ENCODE measurements around the gene GTSE1.
"Not testable (repeated sequence)": the region's sequence is repeated elsewhere in the genome, so short reads cannot be mapped to it uniquely, and the experiment has no call there.

GTSE1 gene

GRCh38 chr22:46308283-46308988 lies 11.8 kb downstream of the GTSE1 start:
- TF ChIP-seq, protein P1, sequence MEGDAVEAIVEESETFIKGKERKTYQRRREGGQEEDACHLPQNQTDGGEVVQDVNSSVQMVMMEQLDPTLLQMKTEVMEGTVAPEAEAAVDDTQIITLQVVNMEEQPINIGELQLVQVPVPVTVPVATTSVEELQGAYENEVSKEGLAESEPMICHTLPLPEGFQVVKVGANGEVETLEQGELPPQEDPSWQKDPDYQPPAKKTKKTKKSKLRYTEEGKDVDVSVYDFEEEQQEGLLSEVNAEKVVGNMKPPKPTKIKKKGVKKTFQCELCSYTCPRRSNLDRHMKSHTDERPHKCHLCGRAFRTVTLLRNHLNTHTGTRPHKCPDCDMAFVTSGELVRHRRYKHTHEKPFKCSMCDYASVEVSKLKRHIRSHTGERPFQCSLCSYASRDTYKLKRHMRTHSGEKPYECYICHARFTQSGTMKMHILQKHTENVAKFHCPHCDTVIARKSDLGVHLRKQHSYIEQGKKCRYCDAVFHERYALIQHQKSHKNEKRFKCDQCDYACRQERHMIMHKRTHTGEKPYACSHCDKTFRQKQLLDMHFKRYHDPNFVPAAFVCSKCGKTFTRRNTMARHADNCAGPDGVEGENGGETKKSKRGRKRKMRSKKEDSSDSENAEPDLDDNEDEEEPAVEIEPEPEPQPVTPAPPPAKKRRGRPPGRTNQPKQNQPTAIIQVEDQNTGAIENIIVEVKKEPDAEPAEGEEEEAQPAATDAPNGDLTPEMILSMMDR (IDR thresholded peaks at IDR 0.05; ENCODE audit: extremely low read depth, insufficient read depth, missing control alignments): no peak
- DNase-seq (ENCODE audit: low spot score): no peak
- in situ Hi-C loops (cut with MboI; ENCODE audit: low pct_unique_long_range_greater_than_20kb, low sequenced_read_pairs, unreplicated experiment): loop anchor here (10.0 kb wide), 1 partner anchor 294 kb away; no protein-coding TSS in a partner anchor

DNA sequence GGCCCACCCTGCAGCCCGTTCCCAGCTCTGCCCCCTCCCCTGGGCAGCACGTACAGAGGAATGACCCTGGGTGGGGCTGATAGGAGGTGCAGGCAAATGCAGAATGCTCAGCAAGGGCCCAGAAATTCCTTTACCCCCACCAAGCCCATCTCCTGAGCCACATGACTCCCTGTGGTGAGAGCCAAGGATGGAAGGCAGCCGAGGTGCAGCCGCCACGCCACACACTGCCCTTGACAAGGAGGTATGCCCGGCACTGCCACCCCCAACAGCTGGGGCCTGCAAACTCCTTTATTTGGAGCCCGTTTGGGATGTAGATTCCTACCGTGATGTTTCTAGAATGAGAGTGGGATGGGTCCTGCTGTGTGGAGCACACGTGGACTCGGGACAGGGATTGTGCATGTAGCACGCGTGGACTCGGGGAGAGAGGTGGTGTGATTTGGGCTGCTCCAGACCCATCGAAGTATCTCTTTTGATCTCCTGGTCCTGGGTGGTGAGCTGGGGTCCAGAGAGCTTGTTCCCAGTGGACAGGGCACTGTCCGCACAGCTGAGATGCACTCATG lies 12.9 kb downstream of the GTSE1 start:
- in situ Hi-C loops (cut with MboI; ENCODE audit: low pct_unique_long_range_greater_than_20kb, low sequenced_read_pairs, unreplicated experiment): loop anchor here (10.0 kb wide), 2 partner anchors 185 to 295 kb away; no protein-coding TSS in a partner anchor
- TF ChIP-seq, protein P1 (IDR thresholded peaks at IDR 0.05; ENCODE audit: extremely low read depth, insufficient read depth, missing control alignments): no peak
- no peak for DNase-seq (ENCODE audit: low spot score)

GRCh38 chr22:46312056-46312455 lies 15.4 kb downstream of the GTSE1 start:
- DNase-seq (ENCODE audit: low spot score): no peak
- TF ChIP-seq, protein P1 (IDR thresholded peaks at IDR 0.05; ENCODE audit: extremely low read depth, insufficient read depth, missing control alignments): no peak
- in situ Hi-C loops (cut with MboI; ENCODE audit: low pct_unique_long_range_greater_than_20kb, low sequenced_read_pairs, unreplicated experiment): loop anchor here (10.0 kb wide), 1 partner anchor 187 kb away; no protein-coding TSS in a partner anchor

DNA sequence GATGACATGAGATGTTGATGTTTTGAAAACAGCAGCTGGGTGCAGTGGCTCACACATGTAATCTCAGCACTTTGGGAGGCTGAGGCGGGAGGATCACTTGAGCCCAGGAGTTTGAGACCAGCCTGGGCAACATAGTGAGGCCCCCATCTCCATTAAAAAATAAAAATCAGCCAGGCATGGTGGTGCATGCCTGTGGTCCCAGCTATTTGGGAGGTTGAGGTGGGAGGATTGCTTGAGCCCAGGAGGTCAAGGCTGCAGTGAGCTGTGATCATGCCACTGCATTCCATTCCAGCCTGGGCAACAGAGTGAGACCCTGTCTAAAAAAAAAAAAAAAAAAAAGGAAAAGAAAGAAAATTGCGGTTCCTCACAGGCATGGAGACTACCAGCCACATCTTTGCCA lies 16.2 kb downstream of the GTSE1 start:
- in situ Hi-C loops (cut with MboI; ENCODE audit: low pct_unique_long_range_greater_than_20kb, low sequenced_read_pairs, unreplicated experiment): loop anchor here (10.0 kb wide), 1 partner anchor 188 kb away; no protein-coding TSS in a partner anchor
- DNase-seq (ENCODE audit: low spot score): not testable (repeated sequence)

DNA sequence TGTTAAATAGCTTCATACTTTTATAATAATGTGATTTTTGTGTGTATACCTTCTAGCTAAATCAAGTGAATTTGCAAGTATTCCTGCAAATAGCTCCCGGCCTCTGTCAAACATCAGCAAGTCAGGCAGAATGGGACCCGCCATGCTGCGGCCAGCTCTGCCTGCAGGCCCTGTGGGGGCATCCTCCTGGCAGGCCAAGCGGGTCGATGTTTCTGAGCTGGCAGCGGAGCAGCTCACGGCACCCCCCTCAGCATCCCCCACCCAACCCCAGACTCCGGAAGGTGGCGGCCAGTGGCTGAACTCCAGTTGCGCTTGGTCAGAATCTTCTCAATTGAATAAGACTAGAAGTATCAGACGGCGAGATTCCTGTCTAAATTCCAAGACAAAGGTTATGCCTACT lies 19.3 kb downstream of the GTSE1 start:
- TF ChIP-seq, protein P1 (IDR thresholded peaks at IDR 0.05; ENCODE audit: extremely low read depth, insufficient read depth, missing control alignments): no peak
- DNase-seq (ENCODE audit: low spot score): no peak
- in situ Hi-C loops (cut with MboI; ENCODE audit: low pct_unique_long_range_greater_than_20kb, low sequenced_read_pairs, unreplicated experiment): loop anchor here (10.0 kb wide), 1 partner anchor 191 kb away; no protein-coding TSS in a partner anchor

DNA sequence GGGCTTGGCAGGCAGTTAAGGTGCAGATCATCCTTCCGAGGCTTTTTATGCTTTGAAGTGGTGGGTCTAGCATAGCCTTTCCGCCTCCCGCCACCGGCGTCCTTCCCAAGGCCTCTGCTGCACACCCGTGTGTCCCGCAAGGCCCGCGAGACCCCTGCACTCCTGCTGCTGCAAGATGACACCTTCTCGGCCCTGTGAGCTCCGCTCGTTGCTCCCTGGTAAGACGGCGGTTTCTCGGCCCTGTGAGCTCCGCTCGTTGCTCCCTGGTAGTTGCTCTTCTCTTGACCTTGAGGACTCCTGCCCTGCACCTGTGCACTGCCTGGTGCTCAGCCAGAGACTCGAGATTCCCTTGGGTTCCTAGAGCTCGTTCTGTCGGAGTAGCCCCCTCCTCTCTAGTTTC lies 21.0 kb downstream of the GTSE1 start:
- TF ChIP-seq, protein P1 (IDR thresholded peaks at IDR 0.05; ENCODE audit: extremely low read depth, insufficient read depth, missing control alignments): no peak
- in situ Hi-C loops (cut with MboI; ENCODE audit: low pct_unique_long_range_greater_than_20kb, low sequenced_read_pairs, unreplicated experiment): loop anchor here (10.0 kb wide), 1 partner anchor 193 kb away; no protein-coding TSS in a partner anchor
- no peak for DNase-seq (ENCODE audit: low spot score)

- no peak for DNase-seq (ENCODE audit: low spot score)
- TF ChIP-seq, protein P1 (IDR thresholded peaks at IDR 0.05; ENCODE audit: extremely low read depth, insufficient read depth, missing control alignments): no peak
- in situ Hi-C loops (cut with MboI; ENCODE audit: low pct_unique_long_range_greater_than_20kb, low sequenced_read_pairs, unreplicated experiment): loop anchor here (10.0 kb wide), 1 partner anchor 194 kb away; no protein-coding TSS in a partner anchor
These were observed 21.9 kb downstream of the GTSE1 start for GRCh38 chr22:46318576-46318975.

All from GM13977 (cell line).